Measurements from ENCODE around the gene KRTAP19-3.
"Not testable (repeated sequence)": the region's sequence is repeated elsewhere in the genome, so short reads cannot be mapped to it uniquely, and the experiment has no call there.

The KRTAP19-3 gene

GRCh38 chr21:30491963-30492428, at the start of gene KRTAP19-3:
Gene KRTAP19-3, minus strand, starts transcription at chr21:30492013. Its CDS starts 56 bp downstream, at chr21:30491957.
- Mint-ChIP-seq H3K27ac (no peak within 1 kb of the TSS), H3K4me3 (no peak within 1 kb of the TSS)

DNA sequence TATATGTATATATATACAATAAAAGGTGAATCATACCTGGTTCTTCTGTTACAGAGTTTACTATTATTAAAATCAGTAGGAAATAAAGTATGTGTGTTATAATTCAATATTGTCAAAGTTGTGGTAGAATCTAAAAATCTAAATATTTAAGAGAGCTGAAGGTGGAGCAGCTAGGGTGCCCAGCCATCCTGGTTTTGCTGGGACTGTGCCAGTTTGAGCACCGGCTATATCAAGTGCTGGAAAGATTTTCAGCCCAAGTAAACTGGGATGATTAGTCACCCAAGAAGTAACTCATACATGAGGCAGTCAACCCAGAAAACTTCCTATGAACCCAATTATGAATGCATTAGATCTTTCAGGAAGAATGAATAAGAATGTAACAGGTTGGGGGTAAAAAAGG, 27.1 kb upstream of the KRTAP19-3 start:
- no peak for DNase-seq
- no peaks in the 10 kb centered on the region for H3K36me3 Mint-ChIP-seq (ENCODE audit: low read depth)
- H3K4me1 Mint-ChIP-seq (ENCODE audit: low read depth), result no peaks in the 10 kb centered on the region
- no peak overlapping the region for H3K4me3 Mint-ChIP-seq
- H3K27ac Mint-ChIP-seq, result no peak overlapping the region
- no peaks in the 10 kb centered on the region for H3K9me3 Mint-ChIP-seq
- H3K27me3 Mint-ChIP-seq, result no peaks in the 10 kb centered on the region

More at GRCh38 chr21:30491963-30492428, at the start of gene KRTAP19-3:
- Mint-ChIP-seq H3K36me3 (ENCODE audit: low read depth) (no peaks in the 10 kb centered on the region), H3K27me3 (peaks cover 2% of the 10 kb centered on the region), H3K9me3 (peaks cover 3% of the 10 kb centered on the region), H3K4me1 (ENCODE audit: low read depth) (no peaks in the 10 kb centered on the region)
- DNase-seq, result no peak

DNA sequence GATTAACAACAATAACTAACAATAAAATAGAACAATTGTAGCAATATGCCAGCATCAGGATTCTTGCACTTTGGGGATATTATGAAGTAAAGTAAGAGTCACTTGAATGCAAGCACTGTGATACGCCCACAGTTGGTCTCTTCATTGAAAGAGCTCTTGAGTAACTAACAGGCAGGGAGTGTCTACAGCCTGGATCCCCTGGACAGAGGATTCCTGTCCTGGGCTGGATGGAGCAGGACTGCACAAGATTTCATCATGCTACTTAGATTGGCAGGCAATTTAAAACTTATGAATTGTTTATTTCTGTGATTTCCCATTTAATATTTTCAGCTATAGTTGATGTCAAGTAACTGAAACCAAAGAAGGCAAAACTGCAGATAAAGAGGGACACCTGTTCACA, 23.9 kb upstream of the KRTAP19-3 start:
- H3K4me3 Mint-ChIP-seq, result no peak overlapping the region
- H3K27me3 Mint-ChIP-seq, result no peaks in the 10 kb centered on the region
- H3K4me1 Mint-ChIP-seq (ENCODE audit: low read depth), result no peaks in the 10 kb centered on the region
- no peaks in the 10 kb centered on the region for H3K36me3 Mint-ChIP-seq (ENCODE audit: low read depth)
- DNase-seq, result no peak
- H3K9me3 Mint-ChIP-seq, result no peaks in the 10 kb centered on the region
- no peak overlapping the region for H3K27ac Mint-ChIP-seq

GRCh38 chr21:30505621-30506205, 13.9 kb upstream of the KRTAP19-3 start:
- H3K4me1 Mint-ChIP-seq (ENCODE audit: low read depth); H3K27ac Mint-ChIP-seq; H3K36me3 Mint-ChIP-seq (ENCODE audit: low read depth); H3K9me3 Mint-ChIP-seq; DNase-seq; H3K4me3 Mint-ChIP-seq: not testable (repeated sequence)
- H3K27me3 Mint-ChIP-seq, result peaks cover 10% of the 10 kb centered on the region

DNA sequence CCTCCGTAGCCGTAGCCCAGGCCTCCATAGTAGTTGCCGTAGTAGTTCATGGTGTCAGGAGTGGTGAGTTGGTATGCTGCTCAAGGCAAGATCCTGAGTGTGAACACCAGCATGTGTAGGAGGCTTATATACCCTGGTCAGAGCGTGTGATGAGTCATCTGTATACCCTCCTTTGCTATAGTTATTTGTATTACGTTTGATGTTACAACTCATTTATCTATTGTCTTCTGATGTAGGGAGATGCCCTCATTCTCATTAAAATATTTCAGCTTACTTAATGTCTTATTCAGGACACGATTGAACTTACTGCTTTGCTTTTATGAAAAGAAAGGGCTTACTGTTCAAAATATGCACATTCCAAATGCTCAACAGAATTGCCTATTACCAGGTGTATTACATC, 10.2 kb upstream of the KRTAP19-3 start, which contains the start of gene KRTAP19-5:
Gene KRTAP19-5 (minus strand): TSS at position 101 of the 400 bp plus-strand sequence. CDS start 51 bp downstream, at position 50.
- no peaks in the 10 kb centered on the region for H3K36me3 Mint-ChIP-seq (ENCODE audit: low read depth)
- peaks cover 10% of the 10 kb centered on the region for H3K27me3 Mint-ChIP-seq
- H3K9me3 Mint-ChIP-seq, result no peaks in the 10 kb centered on the region
- H3K27ac Mint-ChIP-seq, result no peak within 1 kb of the TSS
- H3K4me1 Mint-ChIP-seq (ENCODE audit: low read depth), result no peaks in the 10 kb centered on the region
- no peak for DNase-seq
- no peak within 1 kb of the TSS for H3K4me3 Mint-ChIP-seq

- Mint-ChIP-seq H3K4me1 (ENCODE audit: low read depth) (no peaks in the 10 kb centered on the region), H3K27me3 (no peaks in the 10 kb centered on the region), H3K27ac (no peak within 1 kb of the TSS), H3K4me3 (no peak within 1 kb of the TSS), H3K9me3 (no peaks in the 10 kb centered on the region), H3K36me3 (ENCODE audit: low read depth) (no peaks in the 10 kb centered on the region)
- DNase-seq, result no peak
Measured at GRCh38 chr21:30497065-30497464, 5.3 kb upstream of the KRTAP19-3 start, which contains the start of gene KRTAP19-4. Gene KRTAP19-4, minus strand, starts transcription at chr21:30497165. Its CDS starts 55 bp downstream, at chr21:30497110.

GRCh38 chr21:30487336-30487735, 4.5 kb downstream of the KRTAP19-3 start, which contains the start of gene KRTAP19-2:
Gene KRTAP19-2, minus strand, starts transcription at chr21:30487436. Its CDS starts 88 bp downstream, at chr21:30487348.
- Mint-ChIP-seq H3K36me3 (ENCODE audit: low read depth) (no peaks in the 10 kb centered on the region), H3K27ac (no peak within 1 kb of the TSS), H3K4me3 (no peak within 1 kb of the TSS), H3K4me1 (ENCODE audit: low read depth) (no peaks in the 10 kb centered on the region), H3K27me3 (peaks cover 2% of the 10 kb centered on the region), H3K9me3 (peaks cover 10% of the 10 kb centered on the region)
- DNase-seq, result no peak

GRCh38 chr21:30486180-30486579, 5.6 kb downstream of the KRTAP19-3 start:
- H3K27me3 Mint-ChIP-seq, result no peaks in the 10 kb centered on the region
- no peak overlapping the region for H3K4me3 Mint-ChIP-seq
- H3K27ac Mint-ChIP-seq, result no peak overlapping the region
- DNase-seq, result no peak
- no peaks in the 10 kb centered on the region for H3K36me3 Mint-ChIP-seq (ENCODE audit: low read depth)
- no peaks in the 10 kb centered on the region for H3K4me1 Mint-ChIP-seq (ENCODE audit: low read depth)
- peaks cover 10% of the 10 kb centered on the region for H3K9me3 Mint-ChIP-seq

GRCh38 chr21:30482130-30482529, 9.7 kb downstream of the KRTAP19-3 start:
- H3K27ac Mint-ChIP-seq, result no peak overlapping the region
- peaks cover 8% of the 10 kb centered on the region for H3K9me3 Mint-ChIP-seq
- H3K4me1 Mint-ChIP-seq (ENCODE audit: low read depth), result no peaks in the 10 kb centered on the region
- H3K4me3 Mint-ChIP-seq, result no peak overlapping the region
- H3K27me3 Mint-ChIP-seq, result no peaks in the 10 kb centered on the region
- no peaks in the 10 kb centered on the region for H3K36me3 Mint-ChIP-seq (ENCODE audit: low read depth)
- DNase-seq, result no peak

GRCh38 chr21:30480145-30480544, 11.7 kb downstream of the KRTAP19-3 start, which contains the start of gene KRTAP19-1:
Gene KRTAP19-1, minus strand, starts transcription at chr21:30480367. Its CDS starts 50 bp downstream, at chr21:30480317.
- H3K36me3 Mint-ChIP-seq (ENCODE audit: low read depth), result no peaks in the 10 kb centered on the region
- no peak within 1 kb of the TSS for H3K27ac Mint-ChIP-seq
- H3K27me3 Mint-ChIP-seq, result no peaks in the 10 kb centered on the region
- no peaks in the 10 kb centered on the region for H3K9me3 Mint-ChIP-seq
- H3K4me1 Mint-ChIP-seq (ENCODE audit: low read depth), result no peaks in the 10 kb centered on the region
- no peak within 1 kb of the TSS for H3K4me3 Mint-ChIP-seq
- DNase-seq, result no peak

DNA sequence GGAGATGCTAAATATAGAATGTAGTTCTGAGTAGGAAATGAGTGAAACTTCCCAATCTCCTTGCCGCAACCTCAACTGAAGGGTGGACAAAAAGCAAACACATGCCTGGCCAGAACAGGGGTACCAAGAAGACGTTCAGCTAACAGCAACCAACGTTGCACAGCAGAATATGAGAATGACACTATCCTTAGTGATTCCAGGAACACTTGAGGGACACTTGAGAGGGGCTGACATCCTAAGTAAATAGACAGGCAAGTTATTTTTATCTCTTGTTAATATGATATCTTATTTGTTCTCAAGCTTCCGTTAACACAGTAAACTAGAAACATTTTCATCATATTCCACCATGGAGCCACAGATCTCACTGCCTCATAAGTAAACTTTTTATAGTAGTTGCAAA, 12.6 kb downstream of the KRTAP19-3 start:
- Mint-ChIP-seq H3K36me3 (ENCODE audit: low read depth) (no peaks in the 10 kb centered on the region), H3K27ac (no peak overlapping the region), H3K9me3 (no peaks in the 10 kb centered on the region), H3K4me3 (no peak overlapping the region), H3K27me3 (no peaks in the 10 kb centered on the region), H3K4me1 (ENCODE audit: low read depth) (no peaks in the 10 kb centered on the region)
- DNase-seq, result no peak

DNA sequence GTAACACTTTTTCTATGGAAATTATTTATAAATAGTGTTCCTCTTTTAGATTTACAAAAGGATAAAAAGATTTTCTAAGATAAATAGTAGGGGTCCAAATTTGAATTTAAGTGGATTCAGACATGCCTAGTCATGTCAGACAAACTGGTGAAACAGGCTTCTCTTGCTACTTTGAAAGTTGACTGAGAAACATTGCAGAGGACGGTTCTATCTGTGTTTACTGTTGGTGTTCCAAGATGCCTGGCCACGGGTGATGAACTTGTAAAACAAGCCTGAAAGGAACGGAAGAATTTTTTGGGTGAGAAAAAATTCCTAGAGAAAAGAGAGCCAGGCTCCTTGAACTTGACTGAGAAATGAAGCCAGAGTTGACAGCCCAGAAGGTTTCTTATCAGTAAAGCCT, 13.8 kb downstream of the KRTAP19-3 start:
- no peak overlapping the region for H3K27ac Mint-ChIP-seq
- H3K27me3 Mint-ChIP-seq, result no peaks in the 10 kb centered on the region
- H3K4me3 Mint-ChIP-seq, result no peak overlapping the region
- H3K4me1 Mint-ChIP-seq (ENCODE audit: low read depth), result no peaks in the 10 kb centered on the region
- no peaks in the 10 kb centered on the region for H3K36me3 Mint-ChIP-seq (ENCODE audit: low read depth)
- no peak for DNase-seq
- no peaks in the 10 kb centered on the region for H3K9me3 Mint-ChIP-seq

DNA sequence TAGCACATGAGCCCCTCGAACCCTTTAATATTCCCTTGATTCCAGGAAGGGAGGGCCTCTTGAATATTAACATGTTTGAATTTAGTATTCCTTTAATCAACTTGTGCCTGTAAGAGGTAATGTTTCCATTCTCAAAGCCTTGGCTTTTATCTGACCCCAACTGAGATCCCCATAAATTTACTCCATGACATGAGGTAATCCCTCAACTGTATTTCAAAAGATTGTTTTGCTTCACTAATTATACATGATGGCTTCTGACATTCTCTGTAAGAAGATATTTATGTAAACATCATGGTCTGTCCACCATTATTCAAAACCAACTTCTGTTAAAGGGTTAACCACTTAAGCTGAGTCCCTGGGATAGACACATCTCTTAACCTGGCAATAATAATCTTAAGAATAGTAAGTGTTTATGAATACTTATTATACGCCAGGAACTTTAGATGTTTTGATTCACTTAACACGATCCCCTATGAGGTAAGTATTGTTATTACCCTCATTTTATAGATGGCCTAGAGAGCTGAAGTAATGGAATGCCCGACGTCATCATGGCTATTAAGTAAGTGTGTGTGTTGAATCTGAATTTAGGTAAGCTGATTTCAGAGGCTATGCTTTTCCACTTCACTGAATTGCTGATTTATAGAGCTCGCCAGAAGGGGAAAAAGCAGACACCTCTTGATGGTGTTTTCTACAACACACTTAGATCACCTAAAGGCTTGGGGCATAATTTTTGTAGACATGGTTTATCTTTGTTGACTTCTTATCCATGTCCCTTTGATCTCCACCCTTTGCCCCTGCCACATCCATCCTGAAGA, 22.7 kb downstream of the KRTAP19-3 start:
- no peak overlapping the region for H3K27ac Mint-ChIP-seq
- H3K27me3 Mint-ChIP-seq, result peaks cover 3% of the 10 kb centered on the region
- no peaks in the 10 kb centered on the region for H3K9me3 Mint-ChIP-seq
- H3K4me1 Mint-ChIP-seq (ENCODE audit: low read depth), result no peaks in the 10 kb centered on the region
- no peak overlapping the region for H3K4me3 Mint-ChIP-seq
- no peaks in the 10 kb centered on the region for H3K36me3 Mint-ChIP-seq (ENCODE audit: low read depth)
- DNase-seq, result no peak

- DNase-seq, result no peak
- peaks cover 6% of the 10 kb centered on the region for H3K27me3 Mint-ChIP-seq
- H3K36me3 Mint-ChIP-seq (ENCODE audit: low read depth), result no peaks in the 10 kb centered on the region
- H3K9me3 Mint-ChIP-seq, result no peaks in the 10 kb centered on the region
- H3K27ac Mint-ChIP-seq, result no peak overlapping the region
- no peaks in the 10 kb centered on the region for H3K4me1 Mint-ChIP-seq (ENCODE audit: low read depth)
- H3K4me3 Mint-ChIP-seq, result no peak overlapping the region
Measured at GRCh38 chr21:30463713-30464112, 28.1 kb downstream of the KRTAP19-3 start.

DNA sequence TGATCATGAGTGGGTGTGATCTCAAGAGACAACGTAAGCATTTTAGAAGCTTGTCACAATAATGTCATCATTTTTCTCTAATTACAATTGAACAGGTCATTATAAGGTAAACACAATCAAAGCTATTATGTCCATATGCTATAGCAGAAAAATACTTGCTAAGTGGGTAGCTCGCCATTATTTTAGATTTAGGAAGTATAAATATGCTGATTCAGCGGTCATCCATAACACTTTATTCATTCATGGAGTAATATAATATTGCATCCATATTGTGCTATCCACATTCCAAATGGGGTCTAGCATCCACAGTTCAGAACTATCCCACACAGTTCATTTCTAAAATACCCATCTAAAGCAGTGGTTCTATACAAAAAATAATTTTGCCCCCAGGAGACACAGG, 43.3 kb downstream of the KRTAP19-3 start:
- H3K4me3 Mint-ChIP-seq, result no peak overlapping the region
- DNase-seq, result no peak
- H3K27ac Mint-ChIP-seq, result no peak overlapping the region
- H3K9me3 Mint-ChIP-seq, result no peaks in the 10 kb centered on the region
- peaks cover 3% of the 10 kb centered on the region for H3K27me3 Mint-ChIP-seq
- no peaks in the 10 kb centered on the region for H3K4me1 Mint-ChIP-seq (ENCODE audit: low read depth)
- H3K36me3 Mint-ChIP-seq (ENCODE audit: low read depth), result no peaks in the 10 kb centered on the region
